Suprapubic skin (tissue), 4 donors: ENCODE data around the gene EGR2.

Source experiments
- CTCF ChIP-seq, 2 donors: fragments of 200-600 bp in 1 of 2; fragments of 450-650 bp in 1 of 2; sonication (generic) in 1 of 2; IDR thresholded peaks; one replicate each; pipeline ENCODE4 v1.5.1; 2016 to 2019; ENCODE audit warnings: antibody characterized with exemption in 2 of 2, mild to moderate bottlenecking in 1 of 2, moderate library complexity in 1 of 2
- EP300 ChIP-seq: sonication (generic); formaldehyde crosslinking; IDR thresholded peaks from one replicate; pipeline ENCODE4 v1.6.1; 2017; ENCODE audit warnings: antibody characterized with exemption
- POLR2A ChIP-seq, 2 donors: fragments of 450-650 bp; IDR thresholded peaks; one replicate each; pipeline ENCODE4 v1.6.1; 2017; ENCODE audit warnings: antibody characterized with exemption in 2 of 2, mild to moderate bottlenecking in 2 of 2, moderate library complexity in 2 of 2
- POLR2AphosphoS5 ChIP-seq, 3 donors: sonication (generic); formaldehyde crosslinking; IDR thresholded peaks; one replicate each; pipeline ENCODE4 v1.6.1; 2017; ENCODE audit warnings: antibody characterized with exemption in 3 of 3

DNA sequence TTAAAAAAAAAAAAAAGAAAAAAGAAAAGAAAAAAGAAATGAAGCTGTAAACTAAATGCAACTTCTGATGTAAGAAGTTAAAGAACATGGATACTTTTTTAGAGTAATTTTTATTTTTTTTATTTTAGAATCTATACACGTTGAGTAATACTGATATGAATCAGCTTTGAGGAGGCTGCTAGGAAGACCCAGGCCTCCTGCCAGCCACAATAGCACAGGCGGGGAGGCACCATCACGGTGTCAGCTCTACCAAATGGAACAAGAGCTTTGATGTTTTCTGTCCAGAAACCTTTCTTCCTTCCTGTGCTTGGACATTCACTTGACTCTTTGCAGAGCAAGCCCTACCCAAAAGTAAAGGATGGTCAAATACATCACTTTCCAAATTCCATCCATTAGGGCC is 45.3 kb upstream of the EGR2 start:
- no peak for TF ChIP-seq CTCF (IDR thresholded peaks at IDR 0.05)
- TF ChIP-seq POLR2AphosphoS5 (IDR thresholded peaks at IDR 0.05), result no peak
- TF ChIP-seq EP300, result no peak
- TF ChIP-seq POLR2A (IDR thresholded peaks at IDR 0.05), result no peak
